H1 (cell line): ENCODE results near the gene FAF2. TPM values are rescaled to one million over a fixed set of nuclear protein-coding genes. Genes with fewer than 3 reads are reported as not detected.

ENCODE experiments used
- CTCF ChIA-PET: fragments of 300-600 bp; sonication (Branson Sonifier 250); formaldehyde crosslinking; loops from one replicate; lab custom pipeline; 2021; ENCODE audit not compliant: partially characterized antibody; lab: Charles Lee
- POLR2A ChIA-PET: fragments of 300-600 bp; sonication (Branson Sonifier 250); formaldehyde crosslinking; loops from one replicate; lab custom pipeline; 2021; ENCODE audit warnings: inconsistent platforms; ENCODE audit not compliant: partially characterized antibody; lab: Charles Lee
- DNase-seq, 2 experiments: peaks; one replicate each; pipeline versions ENCODE4 v3.0.0 to v3.0.0-alpha.2; 2010 to 2022; ENCODE audit warnings: low spot score in 2 of 2, low read depth in 1 of 2, mixed read lengths in 1 of 2
- FAIRE-seq: peaks from 2 replicates; lab custom pipeline; 2011; peaks lifted over from hg19 to GRCh38; lab: Jason Lieb, UNC
- H2AFZ ChIP-seq: 2 replicates; pipeline ENCODE4 v1.8.1; 2012; ENCODE audit warnings: low read length, inconsistent platforms
- H2AK5ac ChIP-seq: 2 replicates; pipeline ENCODE4 v1.6.1; 2013; ENCODE audit warnings: low read depth, low read length
- H2BK120ac ChIP-seq: replicated peaks from 2 replicates; pipeline ENCODE3; 2013; ENCODE audit warnings: low read depth, low read length, inconsistent platforms
- H2BK12ac ChIP-seq: 2 replicates; pipeline ENCODE4 v1.6.1; 2013; ENCODE audit warnings: low read depth, low read length
- H2BK15ac ChIP-seq: 2 replicates; pipeline ENCODE4 v1.6.1; 2013; ENCODE audit warnings: low read length
- H2BK20ac ChIP-seq: 2 replicates; pipeline ENCODE4 v1.6.1; 2013; ENCODE audit warnings: low read length
- H2BK5ac ChIP-seq: 2 replicates; pipeline ENCODE4 v1.6.1; 2013; ENCODE audit warnings: low read depth, low read length
- H3K14ac ChIP-seq: 2 replicates; pipeline ENCODE4 v1.6.1; 2013; ENCODE audit warnings: inconsistent platforms; ENCODE audit not compliant: insufficient read length
- H3K18ac ChIP-seq: 2 replicates; pipeline ENCODE4 v1.6.1; 2013; ENCODE audit warnings: low read length; ENCODE audit errors: extremely low read depth
- H3K23ac ChIP-seq: 2 replicates; pipeline ENCODE4 v1.6.1; 2013; ENCODE audit warnings: inconsistent platforms; ENCODE audit not compliant: insufficient read length
- H3K23me2 ChIP-seq: 2 replicates; pipeline ENCODE4 v1.6.1; 2013; ENCODE audit warnings: low read depth, low read length
- H3K27ac ChIP-seq: 2 replicates; pipeline ENCODE4 v1.6.1; 2011; ENCODE audit warnings: low read depth, low read length, inconsistent platforms
- H3K27me3 ChIP-seq, 4 experiments: replicated peaks in 1 of 4; 1 replicate in 1 of 4; 2 replicates in 3 of 4; pipeline versions ENCODE4 v1.6.1 to v1.8.1; 2011 to 2013; ENCODE audit warnings: low read length in 3 of 4, mild to moderate bottlenecking in 3 of 4, inconsistent platforms in 2 of 4, mixed read lengths in 2 of 4, moderate library complexity in 1 of 4; ENCODE audit not compliant: control insufficient read depth in 3 of 4, insufficient read depth in 3 of 4; ENCODE audit errors: extremely low read depth in 1 of 4
- H3K36me3 ChIP-seq, 4 experiments: 2 replicates each; pipeline versions ENCODE4 v1.6.1 to v1.8.1; 2011 to 2013; ENCODE audit warnings: mild to moderate bottlenecking in 4 of 4, low read length in 3 of 4, moderate library complexity in 2 of 4, control low read depth in 1 of 4, inconsistent platforms in 1 of 4; ENCODE audit not compliant: insufficient read depth in 4 of 4, control insufficient read depth in 2 of 4
- H3K4ac ChIP-seq: replicated peaks from 2 replicates; pipeline ENCODE3; 2013; ENCODE audit warnings: low read length, low read depth, mixed read lengths, inconsistent platforms; ENCODE audit not compliant: insufficient read length
- H3K4me1 ChIP-seq, 4 experiments: replicated peaks in 1 of 4; 1 replicate in 1 of 4; 2 replicates in 3 of 4; pipeline versions ENCODE4 v1.6.1 to v1.8.1; 2011 to 2013; ENCODE audit warnings: low read length in 3 of 4, inconsistent platforms in 2 of 4, mixed read lengths in 1 of 4; ENCODE audit not compliant: insufficient read depth in 4 of 4, control insufficient read depth in 3 of 4
- H3K4me2 ChIP-seq, 2 experiments: 2 replicates each; pipeline versions ENCODE4 v1.6.1 to v1.8.1; 2011 to 2013; ENCODE audit warnings: low read depth in 2 of 2, low read length in 2 of 2, control low read depth in 1 of 2, inconsistent platforms in 1 of 2, mild to moderate bottlenecking in 1 of 2; ENCODE audit not compliant: insufficient read depth in 1 of 2
- H3K4me3 ChIP-seq, 4 experiments: fragments of 200-600, 300-600 bp in 1 of 4; sonication (generic), shearing (Covaris generic), sonication (Bioruptor Twin) in 1 of 4; 2 replicates each; pipeline versions ENCODE4 v1.5.1 to v1.8.1; 2011 to 2016; ENCODE audit warnings: low read length in 4 of 4, low read depth in 3 of 4, control low read depth in 2 of 4, inconsistent platforms in 2 of 4, mild to moderate bottlenecking in 2 of 4, mixed read lengths in 1 of 4, moderate library complexity in 1 of 4; ENCODE audit not compliant: insufficient read depth in 2 of 4; ENCODE audit errors: extremely low read depth in 1 of 4
- H3K56ac ChIP-seq: replicated peaks from 2 replicates; pipeline ENCODE3; 2013; ENCODE audit warnings: low read depth, mild to moderate bottlenecking, mixed read lengths, low read length, inconsistent platforms; ENCODE audit not compliant: insufficient read length
- H3K79me1 ChIP-seq: 2 replicates; pipeline ENCODE4 v1.6.1; 2013; ENCODE audit warnings: low read depth, low read length, control low read depth
- H3K79me2 ChIP-seq, 2 experiments: 2 replicates each; pipeline versions ENCODE4 v1.6.1 to v1.8.1; 2012 to 2013; ENCODE audit warnings: low read length in 2 of 2, mild to moderate bottlenecking in 2 of 2, inconsistent platforms in 1 of 2; ENCODE audit not compliant: insufficient read depth in 2 of 2, control insufficient read depth in 1 of 2
- H3K9ac ChIP-seq, 4 experiments: replicated peaks in 1 of 4; 1 replicate in 1 of 4; 2 replicates in 3 of 4; pipeline versions ENCODE4 v1.6.1 to v1.8.1; 2011 to 2013; ENCODE audit warnings: low read depth in 3 of 4, low read length in 3 of 4, control low read depth in 2 of 4, mild to moderate bottlenecking in 2 of 4, moderate library complexity in 2 of 4, inconsistent platforms in 1 of 4; ENCODE audit errors: extremely low read depth in 1 of 4
- H3K9me3 ChIP-seq, 2 experiments: 2 replicates each; pipeline versions ENCODE4 v1.6.1 to v1.8.1; 2012 to 2013; ENCODE audit warnings: mild to moderate bottlenecking in 2 of 2, moderate library complexity in 2 of 2, control low read depth in 1 of 2, inconsistent platforms in 1 of 2, low read depth in 1 of 2, low read length in 1 of 2, mixed read lengths in 1 of 2; ENCODE audit not compliant: insufficient read depth in 2 of 2
- H4K20me1 ChIP-seq, 2 experiments: replicated peaks in 1 of 2; 2 replicates each; pipeline versions ENCODE3 to v1.8.1; 2011 to 2013; ENCODE audit warnings: inconsistent platforms in 2 of 2, low read length in 2 of 2, mild to moderate bottlenecking in 1 of 2; ENCODE audit not compliant: insufficient read depth in 2 of 2, control insufficient read depth in 1 of 2
- H4K5ac ChIP-seq: 2 replicates; pipeline ENCODE4 v1.6.1; 2013; ENCODE audit warnings: low read length, low read depth, mixed read lengths, inconsistent platforms; ENCODE audit not compliant: insufficient read length
- H4K8ac ChIP-seq: 2 replicates; pipeline ENCODE4 v1.8.0; 2013; ENCODE audit warnings: mild to moderate bottlenecking, moderate library complexity, low read length, inconsistent platforms; ENCODE audit not compliant: insufficient read depth; ENCODE audit errors: extremely low read depth
- H4K91ac ChIP-seq: replicated peaks from 2 replicates; pipeline ENCODE3; 2013; ENCODE audit warnings: low read length, mixed read lengths, inconsistent platforms; ENCODE audit not compliant: insufficient read length
- CHD2 ChIP-seq: IDR thresholded peaks from 2 replicates; pipeline ENCODE4 v1.6.1; 2012; ENCODE audit warnings: low read length, improper control_type of control experiment
- NANOG ChIP-seq: IDR thresholded peaks from 2 replicates; pipeline ENCODE4 v1.6.1; 2011; ENCODE audit warnings: low read length, low read depth, mild to moderate bottlenecking, inconsistent platforms; ENCODE audit not compliant: insufficient read depth, poor library complexity, severe bottlenecking
- POLR2A ChIP-seq, 2 experiments: IDR thresholded peaks; 1 replicate in 1 of 2; 2 replicates in 1 of 2; pipeline ENCODE4 v1.6.1; 2011; ENCODE audit warnings: low read depth in 2 of 2, low read length in 2 of 2, mild to moderate bottlenecking in 2 of 2; ENCODE audit errors: control extremely low read depth in 1 of 2
- POLR2AphosphoS5 ChIP-seq: IDR thresholded peaks from 2 replicates; pipeline ENCODE4 v1.6.1; 2011; ENCODE audit warnings: low read depth, low read length
- RAD21 ChIP-seq, 2 experiments: IDR thresholded peaks in 1 of 2; conservative IDR thresholded peaks in 1 of 2; 2 replicates each; pipeline ENCODE4 v1.6.1; 2011; ENCODE audit warnings: low read depth in 2 of 2, low read length in 2 of 2, improper control_type of control experiment in 1 of 2, inconsistent platforms in 1 of 2, mild to moderate bottlenecking in 1 of 2, moderate library complexity in 1 of 2
- RBBP5 ChIP-seq: IDR thresholded peaks from 2 replicates; pipeline ENCODE4 v1.7.1; 2012; ENCODE audit warnings: low read depth, mild to moderate bottlenecking, inconsistent platforms, low read length, moderate library complexity, borderline replicate concordance
- SP2 ChIP-seq: IDR thresholded peaks from 2 replicates; pipeline ENCODE4 v1.6.1; 2012; ENCODE audit warnings: mild to moderate bottlenecking, low read length, inconsistent platforms
- TAF7 ChIP-seq: optimal IDR thresholded peaks from 2 replicates; pipeline ENCODE3; 2011; ENCODE audit warnings: low read depth, mild to moderate bottlenecking, inconsistent platforms, low read length, moderate library complexity, borderline replicate concordance
- ZNF274 ChIP-seq: IDR thresholded peaks from 2 replicates; pipeline ENCODE4 v1.7.0; 2012; ENCODE audit warnings: low read length, borderline replicate concordance; ENCODE audit errors: extremely low read depth
- WGBS, 2 experiments: shearing (Covaris generic) in 1 of 2; methylation state at CpG; one replicate each; pipeline versions ENCODE4 v1.1.6 to v1.1.7; 2013 to 2015; ENCODE audit warnings: low lambda C conversion rate in 2 of 2, mixed read lengths in 2 of 2, inconsistent platforms in 1 of 2, low coverage in 1 of 2, missing lambda C conversion rate in 1 of 2; ENCODE audit not compliant: insufficient replicate concordance in 2 of 2, insufficient coverage in 1 of 2, insufficient read length in 1 of 2; ENCODE audit errors: extremely low coverage in 1 of 2, missing lambda C conversion rate in 1 of 2; 5-methylcytosine and 5-hydroxymethylcytosine counted together
- polyA plus RNA-seq, 7 experiments: library from polyadenylated mRNA; depleted of rRNA in 3 of 7; stranded (reverse) in 5 of 7; unstranded in 2 of 7; fragments of >200 nt in 5 of 7; fragments of 200-250 nt in 2 of 7; gene quantifications; 1 replicate in 5 of 7; 2 replicates in 1 of 7; 4 replicates in 1 of 7; pipeline versions ENCODE4 v1.2.1 to v1.2.3, GENCODE V29; 2011 to 2013; ENCODE audit warnings: missing spikeins in 2 of 7, mixed read lengths in 2 of 7
- total RNA-seq: library from RNA; stranded (reverse); fragmentation: NEBNext Ultra II Directional; extraction: Animal tissue kit (Norgen Biotek cat#: 25700); gene quantifications from 2 replicates; pipeline ENCODE4 v1.2.1, GENCODE V29; 2021
- TF ChIP-seq, protein P1 (sequence below): IDR thresholded peaks from 2 replicates; pipeline ENCODE4 v1.6.1; 2012; ENCODE audit warnings: low read length, inconsistent platforms
- TF ChIP-seq, protein P2 (sequence below): IDR thresholded peaks from 2 replicates; pipeline ENCODE4 v1.6.1; 2012; ENCODE audit warnings: inconsistent platforms

FAF2 gene
- total and polyA plus RNA-seq, 2 of the 8 experiments (the other 6 are each of a cell fraction or from before 2014, with no cell fraction given) = 20.8 to 35.8 TPM

GRCh38 chr5:176481711-176482110 is 33.5 kb downstream of the FAF2 start:
- H2BK5ac ChIP-seq = no peak overlapping the region
- no peak overlapping the region for H2BK120ac ChIP-seq
- no peaks in the 10 kb centered on the region for H3K9me3 ChIP-seq
- no peak overlapping the region for H3K4me2 ChIP-seq
- no peak overlapping the region for H3K27ac ChIP-seq
- no peak overlapping the region for H3K18ac ChIP-seq
- peaks cover 0 to 2% of the 10 kb centered on the region in 2 experiments; a peak in 1 of 4 replicates for H3K79me2 ChIP-seq
- H3K23me2 ChIP-seq = no peaks in the 10 kb centered on the region; the same call in 1 of the 2 replicates
- H3K56ac ChIP-seq = no peak overlapping the region
- H3K9ac ChIP-seq = no peak overlapping the region
- H3K36me3 ChIP-seq = peaks cover 0 to 28% (median 11%) of the 10 kb centered on the region in 4 experiments; a peak in 7 of 8 replicates
- WGBS, 2 experiments = 96% methylated on average over 4 of the region's 4 CpGs; no CpG with 5 or more reads in 1 of the 2 experiments
- H3K4ac ChIP-seq = no peak overlapping the region
- CTCF ChIA-PET = interaction anchor here (0.6 to 0.8 kb wide), 2 partner anchors 63 to 124 kb away, joined by 3 to 4 read pairs; no protein-coding TSS in a partner anchor
- H3K4me3 ChIP-seq = no peak overlapping the region
- H3K4me1 ChIP-seq = no peaks in the 10 kb centered on the region
- H2BK15ac ChIP-seq = no peak overlapping the region
- no peak overlapping the region for H4K8ac ChIP-seq
- peaks cover 3% of the 10 kb centered on the region; the same call in 1 of the 2 replicates for H3K79me1 ChIP-seq
- no peak overlapping the region for H2AFZ ChIP-seq
- no peaks in the 10 kb centered on the region for H3K27me3 ChIP-seq
- no peak overlapping the region for H4K5ac ChIP-seq
- H2BK12ac ChIP-seq = no peak overlapping the region
- POLR2A ChIA-PET = interaction anchor here (0.6 kb wide), 1 partner anchor 189 kb away, joined by 3 read pairs; no protein-coding TSS in a partner anchor
- H4K20me1 ChIP-seq = peaks cover 3% of the 10 kb centered on the region in 2 experiments
- no peak overlapping the region for H2BK20ac ChIP-seq
- no peak overlapping the region for H3K14ac ChIP-seq
- FAIRE-seq = no peak
- DNase-seq = no peak
- H4K91ac ChIP-seq = no peak overlapping the region
- H2AK5ac ChIP-seq = no peak overlapping the region
- no peak overlapping the region for H3K23ac ChIP-seq
- TF ChIP-seq TAF7 = no peak
- TF ChIP-seq POLR2A (IDR thresholded peaks at IDR 0.05; ENCODE audit: control extremely low read depth in 1 of 2, low read depth in 2 of 2, low read length in 2 of 2) = no peak
- no peak for TF ChIP-seq RBBP5
- TF ChIP-seq RAD21 (IDR thresholded peaks at IDR 0.05 in 1 of 2, conservative IDR thresholded peaks at IDR 0.05 in 1 of 2; ENCODE audit: low read depth in 2 of 2, low read length in 2 of 2) = no peak
- TF ChIP-seq CHD2 = no peak
- TF ChIP-seq, protein P1, sequence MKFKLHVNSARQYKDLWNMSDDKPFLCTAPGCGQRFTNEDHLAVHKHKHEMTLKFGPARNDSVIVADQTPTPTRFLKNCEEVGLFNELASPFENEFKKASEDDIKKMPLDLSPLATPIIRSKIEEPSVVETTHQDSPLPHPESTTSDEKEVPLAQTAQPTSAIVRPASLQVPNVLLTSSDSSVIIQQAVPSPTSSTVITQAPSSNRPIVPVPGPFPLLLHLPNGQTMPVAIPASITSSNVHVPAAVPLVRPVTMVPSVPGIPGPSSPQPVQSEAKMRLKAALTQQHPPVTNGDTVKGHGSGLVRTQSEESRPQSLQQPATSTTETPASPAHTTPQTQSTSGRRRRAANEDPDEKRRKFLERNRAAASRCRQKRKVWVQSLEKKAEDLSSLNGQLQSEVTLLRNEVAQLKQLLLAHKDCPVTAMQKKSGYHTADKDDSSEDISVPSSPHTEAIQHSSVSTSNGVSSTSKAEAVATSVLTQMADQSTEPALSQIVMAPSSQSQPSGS = no peak
- no peak for TF ChIP-seq NANOG
- TF ChIP-seq, protein P2, sequence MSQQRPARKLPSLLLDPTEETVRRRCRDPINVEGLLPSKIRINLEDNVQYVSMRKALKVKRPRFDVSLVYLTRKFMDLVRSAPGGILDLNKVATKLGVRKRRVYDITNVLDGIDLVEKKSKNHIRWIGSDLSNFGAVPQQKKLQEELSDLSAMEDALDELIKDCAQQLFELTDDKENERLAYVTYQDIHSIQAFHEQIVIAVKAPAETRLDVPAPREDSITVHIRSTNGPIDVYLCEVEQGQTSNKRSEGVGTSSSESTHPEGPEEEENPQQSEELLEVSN = no peak
- TF ChIP-seq ZNF274 = no peak
- no peak for TF ChIP-seq SP2
- TF ChIP-seq POLR2AphosphoS5 = no peak
